Right lobe of liver (tissue), 4 donors: ENCODE data around the gene EPS8L3.

ENCODE experiments used
- CTCF ChIP-seq, 4 donors: fragments of 200-600 bp in 3 of 4; fragments of 450-650 bp in 1 of 4; IDR thresholded peaks; one replicate each; pipeline versions ENCODE4 v1.5.1 to v1.8.0; 2016 to 2022; ENCODE audit warnings: antibody characterized with exemption in 4 of 4, mild to moderate bottlenecking in 2 of 4
- POLR2A ChIP-seq: fragments of 450-650 bp; IDR thresholded peaks from one replicate; pipeline ENCODE4 v1.6.1; 2017; ENCODE audit warnings: antibody characterized with exemption, mild to moderate bottlenecking
- donor health status: DM: no; HTN: no; CAD: no.
- donor health status: DM: no; HTN: no; CAD: no.
- donor health status: DM: no; HTN: yes; CAD: no.

- no peak for TF ChIP-seq CTCF (IDR thresholded peaks at IDR 0.05)
- TF ChIP-seq POLR2A = no peak
Measured at GRCh38 chr1:109721042-109721441, 42.7 kb downstream of the EPS8L3 start.
